ENCODE measurements around the gene PAQR8.
"Not testable (repeated sequence)": the region's sequence is repeated elsewhere in the genome, so short reads cannot be mapped to it uniquely, and the experiment has no call there.

PAQR8 gene

DNA sequence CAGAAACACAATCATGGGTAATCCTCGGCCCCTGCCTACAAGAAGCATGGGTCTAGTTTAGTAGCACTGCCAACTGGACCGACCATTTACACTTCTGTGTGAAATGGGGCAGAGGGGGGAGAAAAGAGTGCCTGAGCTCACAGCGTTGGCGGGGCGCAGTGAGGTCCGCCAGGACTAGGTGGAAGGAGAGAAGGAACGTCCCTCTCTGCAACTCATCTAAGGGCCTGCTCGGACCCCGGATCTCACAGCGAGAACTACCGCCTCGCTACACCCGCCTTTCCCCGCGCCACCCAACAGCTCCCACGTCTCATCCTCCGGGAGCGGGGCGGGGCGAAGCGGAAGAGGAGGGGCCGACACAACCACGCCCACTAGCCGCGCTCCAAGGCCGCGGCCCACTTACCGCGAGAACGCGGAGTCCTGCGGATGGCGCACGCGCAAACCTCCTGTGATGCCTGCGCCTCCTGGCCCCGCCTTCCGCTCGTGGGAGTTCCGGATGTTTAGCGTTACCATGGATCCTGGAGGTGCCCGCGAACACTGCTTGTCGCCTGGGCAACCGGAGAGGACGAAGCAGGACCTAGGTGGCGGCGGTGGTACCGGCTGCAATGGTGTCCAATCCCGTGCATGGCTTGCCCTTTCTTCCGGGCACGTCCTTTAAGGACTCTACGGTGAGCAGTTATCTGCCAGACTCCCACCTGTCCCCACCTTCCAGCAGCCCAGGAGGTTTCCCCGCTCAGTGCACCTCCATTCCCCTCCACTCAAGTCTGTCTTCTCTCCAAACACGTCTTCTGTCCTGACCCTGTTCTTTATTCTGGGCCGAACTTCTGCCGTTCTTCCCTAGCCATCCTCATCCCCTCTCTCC is 58.1 kb downstream of the PAQR8 start, which contains the start of gene EFHC1:
Gene EFHC1, plus strand, starts transcription at position 534 of the 859 bp plus-strand sequence. Its CDS starts 69 bp downstream, at position 603.
- peak; percentile 95 for DNase-seq (ENCODE audit: extremely low read depth, low read depth)
- TF ChIP-seq, protein P1, sequence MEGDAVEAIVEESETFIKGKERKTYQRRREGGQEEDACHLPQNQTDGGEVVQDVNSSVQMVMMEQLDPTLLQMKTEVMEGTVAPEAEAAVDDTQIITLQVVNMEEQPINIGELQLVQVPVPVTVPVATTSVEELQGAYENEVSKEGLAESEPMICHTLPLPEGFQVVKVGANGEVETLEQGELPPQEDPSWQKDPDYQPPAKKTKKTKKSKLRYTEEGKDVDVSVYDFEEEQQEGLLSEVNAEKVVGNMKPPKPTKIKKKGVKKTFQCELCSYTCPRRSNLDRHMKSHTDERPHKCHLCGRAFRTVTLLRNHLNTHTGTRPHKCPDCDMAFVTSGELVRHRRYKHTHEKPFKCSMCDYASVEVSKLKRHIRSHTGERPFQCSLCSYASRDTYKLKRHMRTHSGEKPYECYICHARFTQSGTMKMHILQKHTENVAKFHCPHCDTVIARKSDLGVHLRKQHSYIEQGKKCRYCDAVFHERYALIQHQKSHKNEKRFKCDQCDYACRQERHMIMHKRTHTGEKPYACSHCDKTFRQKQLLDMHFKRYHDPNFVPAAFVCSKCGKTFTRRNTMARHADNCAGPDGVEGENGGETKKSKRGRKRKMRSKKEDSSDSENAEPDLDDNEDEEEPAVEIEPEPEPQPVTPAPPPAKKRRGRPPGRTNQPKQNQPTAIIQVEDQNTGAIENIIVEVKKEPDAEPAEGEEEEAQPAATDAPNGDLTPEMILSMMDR (IDR thresholded peaks at IDR 0.05; ENCODE audit: low read depth, low read length) = no peak

GRCh38 chr6:52420668-52421358 is 58.9 kb downstream of the PAQR8 start:
- DNase-seq (ENCODE audit: extremely low read depth, low read depth) = no peak
- TF ChIP-seq, protein P1 (IDR thresholded peaks at IDR 0.05; ENCODE audit: low read depth, low read length) = no peak

DNA sequence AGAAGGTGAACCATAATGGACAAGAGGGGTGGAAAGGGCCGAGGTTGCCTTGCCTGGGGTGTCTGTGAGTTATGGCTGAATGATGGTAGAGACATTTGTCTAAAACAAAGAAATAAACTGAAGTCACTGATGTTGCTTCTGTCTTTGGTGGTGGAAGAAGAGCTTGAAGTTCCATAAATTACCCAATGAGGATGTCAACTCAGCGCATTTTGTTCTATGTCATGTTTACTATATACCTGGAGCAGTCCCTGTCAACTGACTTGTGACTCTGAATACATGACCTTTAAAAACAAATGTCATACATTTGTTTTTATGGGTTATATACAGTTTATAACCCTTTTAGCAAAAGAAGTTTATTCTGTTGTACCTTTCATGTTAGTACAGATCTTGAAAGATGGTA is 60.2 kb downstream of the PAQR8 start:
- TF ChIP-seq, protein P1 (IDR thresholded peaks at IDR 0.05; ENCODE audit: low read depth, low read length) = no peak
- DNase-seq (ENCODE audit: extremely low read depth, low read depth) = no peak

GRCh38 chr6:52423448-52423847 is 61.5 kb downstream of the PAQR8 start:
- DNase-seq (ENCODE audit: extremely low read depth, low read depth) = no peak
- TF ChIP-seq, protein P1 (IDR thresholded peaks at IDR 0.05; ENCODE audit: low read depth, low read length) = no peak

- TF ChIP-seq, protein P1 (IDR thresholded peaks at IDR 0.05; ENCODE audit: low read depth, low read length) = no peak
- peak; percentile 41 for DNase-seq (ENCODE audit: extremely low read depth, low read depth)
These were observed 62.0 kb downstream of the PAQR8 start for GRCh38 chr6:52423971-52424381.

DNA sequence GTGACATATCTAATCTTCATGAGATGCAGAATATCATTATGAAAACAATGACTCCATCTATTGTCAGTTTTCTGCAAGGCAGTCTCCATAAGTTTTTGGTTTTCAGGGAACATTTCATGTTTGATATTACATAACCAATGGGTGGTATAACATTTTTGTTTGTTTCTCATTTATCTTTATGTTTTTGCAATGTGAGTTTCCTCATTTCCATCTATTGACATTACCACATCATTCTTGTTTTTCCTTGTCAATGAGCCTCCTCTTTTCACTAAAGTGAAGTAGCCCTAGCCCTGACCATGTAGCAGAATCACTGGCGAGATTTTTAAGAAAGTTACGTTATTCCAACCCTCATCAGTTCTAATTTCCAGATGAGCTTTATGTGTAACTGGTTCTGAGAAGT is 62.6 kb downstream of the PAQR8 start:
- TF ChIP-seq, protein P1 (IDR thresholded peaks at IDR 0.05; ENCODE audit: low read depth, low read length) = no peak; the same call in 1 of the 2 replicates
- no peak for DNase-seq (ENCODE audit: extremely low read depth, low read depth)

DNA sequence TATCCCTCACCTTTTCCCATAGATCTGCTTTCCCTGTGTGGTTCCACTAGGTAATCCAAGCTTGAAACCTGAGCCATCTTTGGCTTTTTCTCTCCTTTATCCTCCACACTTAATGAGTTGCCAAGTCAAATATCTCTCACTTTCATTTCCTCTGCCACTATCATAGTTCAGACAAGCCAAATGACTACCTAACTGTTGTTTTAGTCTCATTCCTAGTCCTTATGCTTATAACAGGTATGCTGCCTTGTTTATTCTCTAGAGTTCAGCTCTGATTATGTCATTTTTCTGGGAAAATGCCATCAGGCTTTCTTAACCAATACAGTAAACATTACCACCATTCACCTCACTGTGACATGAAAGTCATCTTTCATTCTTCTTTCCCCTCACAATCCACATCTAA is 64.7 kb downstream of the PAQR8 start:
- DNase-seq (ENCODE audit: extremely low read depth, low read depth) = no peak
- TF ChIP-seq, protein P1 (IDR thresholded peaks at IDR 0.05; ENCODE audit: low read depth, low read length) = no peak

DNA sequence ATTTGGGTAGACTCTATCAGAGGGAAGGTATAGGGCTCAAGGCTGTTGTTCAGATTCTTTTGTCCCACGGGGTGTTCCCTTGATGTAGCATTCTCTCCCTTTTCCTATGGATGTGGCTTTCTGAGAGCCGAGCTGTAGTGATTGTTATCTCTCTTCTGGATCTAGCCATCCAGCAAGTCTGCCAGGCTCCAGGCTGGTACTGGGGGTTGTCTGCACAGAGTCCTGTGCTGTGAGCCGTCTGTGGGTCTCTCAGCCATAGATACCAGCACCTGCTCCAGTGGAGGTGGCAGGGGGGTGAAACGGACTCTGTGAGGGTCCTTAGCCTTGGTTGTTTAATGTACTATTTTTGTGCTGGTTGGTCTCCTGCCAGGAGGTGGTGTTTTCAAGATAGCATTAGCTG is 71.3 kb downstream of the PAQR8 start:
- not testable (repeated sequence) for DNase-seq (ENCODE audit: extremely low read depth, low read depth)
